ENCODE results near the gene CD109. TPM values are rescaled to one million over a fixed set of nuclear protein-coding genes. Genes with fewer than 3 reads are reported as not detected.
"Not testable (repeated sequence)": the region's sequence is repeated elsewhere in the genome, so short reads cannot be mapped to it uniquely, and the experiment has no call there.

CD109 gene
- total RNA-seq, 1 donor from 2014 or later: 6.3 TPM

DNA sequence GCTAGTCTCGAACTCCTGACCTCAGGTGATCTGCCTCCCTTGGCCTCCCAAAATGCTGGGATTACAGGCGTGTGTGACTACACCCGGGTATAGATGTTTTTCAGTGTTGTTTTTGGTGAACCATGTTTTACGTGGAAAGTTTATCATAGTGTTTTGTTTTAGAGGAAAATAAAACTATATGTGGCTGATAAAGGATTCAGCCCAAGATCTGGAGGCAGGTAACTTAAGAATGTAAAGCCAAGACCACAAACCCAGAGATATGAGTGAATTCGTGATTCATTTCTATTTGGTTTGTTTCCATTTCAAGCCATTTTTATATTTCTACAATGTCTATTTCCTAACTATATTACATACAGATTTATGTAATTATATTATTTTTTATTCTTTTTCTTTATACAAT is 16.2 kb upstream of the CD109 start:
- intact Hi-C loops (cut with DNase I); DNase-seq (ENCODE audit: low spot score): not testable (repeated sequence)

DNA sequence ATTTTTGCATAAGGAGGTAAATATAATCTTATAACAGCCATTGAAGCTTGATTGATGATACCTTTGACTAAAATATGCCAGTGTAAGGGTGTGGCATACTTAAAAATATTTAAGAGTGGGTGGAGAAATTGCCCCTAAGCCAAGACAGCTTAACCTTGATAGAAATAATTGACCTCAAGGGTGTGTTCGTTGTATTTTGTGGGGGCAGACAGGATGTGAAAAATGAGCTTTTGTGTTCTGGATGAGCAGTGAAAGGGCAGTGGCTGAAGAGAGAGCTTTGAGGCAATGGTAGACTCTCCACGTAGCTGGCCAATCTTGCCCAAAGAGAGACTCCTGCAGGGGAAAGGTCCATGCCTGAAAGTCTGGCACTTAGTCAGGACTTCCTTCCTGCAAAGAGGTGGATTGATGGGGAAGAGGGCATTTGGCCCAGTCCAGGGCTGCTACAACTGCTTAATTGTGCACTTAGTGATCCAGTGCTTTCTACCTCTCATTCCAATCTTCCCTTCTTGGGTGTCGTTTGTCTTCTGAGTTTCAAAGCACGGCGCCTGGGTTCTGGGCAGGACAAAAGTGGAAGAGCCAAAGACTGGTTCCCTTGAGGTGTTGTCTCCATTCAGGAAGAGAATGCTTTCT is 15.6 kb upstream of the CD109 start:
- DNase-seq (ENCODE audit: low spot score): no peak
- intact Hi-C loops (cut with DNase I): no loop called here

DNA sequence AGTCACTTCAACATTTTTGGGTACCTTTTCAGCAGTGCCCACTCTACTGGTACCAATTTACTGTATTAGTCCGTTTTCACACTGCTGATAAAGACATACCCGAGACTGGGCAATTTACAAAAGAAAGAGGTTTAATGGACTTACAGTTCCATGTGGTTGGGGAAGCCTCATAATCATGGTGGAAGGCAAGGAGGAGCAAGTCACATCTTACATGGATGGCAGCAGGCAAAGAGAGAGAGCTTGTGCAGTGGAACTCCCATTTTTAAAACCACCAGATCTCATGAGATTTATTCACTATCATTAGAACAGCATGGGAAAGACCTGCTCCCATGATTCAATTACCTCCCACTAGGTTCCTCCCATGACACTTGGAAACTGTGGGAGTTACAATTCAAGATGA is 12.4 kb upstream of the CD109 start:
- intact Hi-C loops (cut with DNase I); DNase-seq (ENCODE audit: low spot score): not testable (repeated sequence)

DNA sequence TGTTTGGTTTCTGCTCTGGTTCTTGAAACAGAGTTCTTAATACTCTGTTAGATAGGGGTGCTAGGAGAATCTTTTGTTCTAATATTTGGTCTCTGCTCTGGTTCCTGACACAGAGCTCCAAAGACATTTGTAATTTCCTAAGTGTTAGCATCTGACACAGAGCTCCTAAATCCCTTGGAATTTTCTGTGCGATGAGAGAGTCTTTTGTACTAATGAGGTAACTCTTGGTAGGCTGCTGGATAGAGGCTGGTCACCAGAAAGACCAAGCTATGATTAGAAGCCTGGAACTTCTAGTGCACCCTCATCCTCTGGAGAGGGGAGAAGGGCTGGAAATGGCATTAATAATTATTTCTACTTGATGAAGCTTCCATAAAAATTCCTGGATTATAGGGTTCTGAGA is 7.7 kb upstream of the CD109 start:
- DNase-seq (ENCODE audit: low spot score): no peak
- intact Hi-C loops (cut with DNase I): no loop called here

DNA sequence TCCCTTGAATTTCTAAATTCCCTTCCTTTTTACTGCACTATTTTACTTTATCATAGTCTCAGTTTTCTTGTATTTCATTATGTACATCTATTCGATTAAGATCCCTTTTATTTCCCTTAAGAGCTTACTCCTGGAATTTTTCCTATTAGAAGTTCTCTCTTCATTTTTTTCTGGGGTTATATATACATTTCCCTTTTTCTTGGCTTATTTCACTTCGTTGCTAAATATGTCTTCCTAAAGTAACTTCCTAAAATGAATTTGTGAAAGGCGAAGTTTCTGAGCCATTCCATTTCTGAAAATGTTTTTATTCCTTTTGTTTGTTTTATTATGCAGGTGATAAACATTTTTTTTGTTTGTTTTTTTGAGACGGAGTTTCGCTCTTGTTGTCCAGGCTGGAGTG is 5.9 kb upstream of the CD109 start:
- intact Hi-C loops (cut with DNase I): no loop called here
- no peak for DNase-seq (ENCODE audit: low spot score)

DNA sequence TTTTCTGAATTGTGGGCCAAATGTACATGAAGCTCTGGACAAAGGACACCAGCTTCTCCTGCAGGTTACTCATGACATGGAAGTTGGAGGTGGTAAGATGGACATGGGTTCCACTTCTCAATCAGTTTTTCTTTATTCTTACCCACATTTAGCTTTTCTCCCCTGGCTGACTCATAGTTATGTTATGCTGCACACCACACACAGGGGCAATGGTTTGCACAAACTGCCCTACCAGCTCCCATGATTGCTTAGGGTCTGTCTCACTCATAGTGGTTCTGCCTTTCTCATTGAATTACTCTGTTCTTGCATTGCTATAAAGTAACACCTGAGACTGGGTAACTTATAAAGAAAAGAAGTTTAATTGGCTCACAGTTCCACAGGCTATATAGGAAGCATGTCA is 4.5 kb upstream of the CD109 start:
- no peak for DNase-seq (ENCODE audit: low spot score)
- intact Hi-C loops (cut with DNase I): no loop called here

DNA sequence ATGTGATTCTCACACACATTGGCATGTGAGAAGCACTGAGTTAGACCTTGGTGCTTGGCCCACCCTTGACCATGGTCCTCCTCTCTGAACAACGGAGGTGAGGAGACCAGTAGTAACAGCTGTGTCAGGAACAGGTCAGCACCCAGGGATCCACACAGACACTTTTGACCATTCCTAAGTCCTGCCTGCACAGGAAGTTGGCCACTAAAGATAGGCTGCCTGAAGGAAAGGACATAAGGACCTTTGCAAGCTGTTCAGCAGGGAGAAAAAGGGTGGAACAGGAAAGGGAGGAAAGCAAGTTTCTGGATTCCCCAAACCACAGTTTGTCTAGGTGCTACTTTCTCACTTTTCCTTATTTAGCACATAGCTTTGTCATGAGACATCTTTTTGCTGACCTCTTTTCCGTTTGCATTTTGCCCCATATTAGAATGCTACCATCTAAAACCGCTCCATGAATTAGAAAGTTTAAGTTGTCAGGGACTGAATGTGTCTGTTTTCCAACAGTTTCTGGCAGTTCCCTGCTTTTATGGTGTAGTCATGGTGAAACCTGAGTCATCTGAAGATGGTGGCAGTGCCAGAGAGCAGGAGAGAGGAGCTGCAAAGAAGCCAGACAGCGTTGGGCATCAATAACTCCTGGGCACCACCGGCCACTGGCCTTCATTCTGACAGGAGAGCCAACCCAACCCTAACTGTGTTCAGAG is 1.1 kb upstream of the CD109 start:
- intact Hi-C loops (cut with DNase I): no loop called here
- DNase-seq (ENCODE audit: low spot score): no peak

DNA sequence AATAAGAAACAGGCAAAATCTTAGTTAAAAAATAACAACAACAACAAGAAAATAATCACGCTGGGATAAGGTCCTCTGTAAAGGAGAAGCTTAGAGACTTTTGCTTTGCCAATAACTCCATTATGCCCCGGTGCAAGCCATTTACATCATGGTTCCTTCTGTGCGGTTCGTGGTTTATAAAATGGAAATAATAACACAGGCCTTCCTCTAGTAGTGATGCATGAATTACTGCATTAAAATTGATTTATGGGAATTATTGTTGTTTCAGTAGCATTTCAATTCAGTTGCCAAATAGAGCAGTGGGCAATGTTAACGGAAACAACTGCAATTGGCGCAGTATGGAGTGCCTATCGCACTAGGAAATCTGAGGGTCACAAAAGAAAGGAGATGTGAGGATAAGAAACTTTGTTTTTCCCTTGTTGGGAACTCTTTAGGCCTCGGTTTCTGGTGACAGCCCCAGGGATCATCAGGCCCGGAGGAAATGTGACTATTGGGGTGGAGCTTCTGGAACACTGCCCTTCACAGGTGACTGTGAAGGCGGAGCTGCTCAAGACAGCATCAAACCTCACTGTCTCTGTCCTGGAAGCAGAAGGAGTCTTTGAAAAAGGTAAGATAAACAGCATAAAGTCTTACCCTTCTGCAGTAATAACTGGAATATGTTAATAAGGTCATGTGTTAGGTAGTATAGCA is 1.1 kb downstream of the CD109 start:
- intact Hi-C loops (cut with DNase I): no loop called here
- DNase-seq (ENCODE audit: low spot score): no peak

DNA sequence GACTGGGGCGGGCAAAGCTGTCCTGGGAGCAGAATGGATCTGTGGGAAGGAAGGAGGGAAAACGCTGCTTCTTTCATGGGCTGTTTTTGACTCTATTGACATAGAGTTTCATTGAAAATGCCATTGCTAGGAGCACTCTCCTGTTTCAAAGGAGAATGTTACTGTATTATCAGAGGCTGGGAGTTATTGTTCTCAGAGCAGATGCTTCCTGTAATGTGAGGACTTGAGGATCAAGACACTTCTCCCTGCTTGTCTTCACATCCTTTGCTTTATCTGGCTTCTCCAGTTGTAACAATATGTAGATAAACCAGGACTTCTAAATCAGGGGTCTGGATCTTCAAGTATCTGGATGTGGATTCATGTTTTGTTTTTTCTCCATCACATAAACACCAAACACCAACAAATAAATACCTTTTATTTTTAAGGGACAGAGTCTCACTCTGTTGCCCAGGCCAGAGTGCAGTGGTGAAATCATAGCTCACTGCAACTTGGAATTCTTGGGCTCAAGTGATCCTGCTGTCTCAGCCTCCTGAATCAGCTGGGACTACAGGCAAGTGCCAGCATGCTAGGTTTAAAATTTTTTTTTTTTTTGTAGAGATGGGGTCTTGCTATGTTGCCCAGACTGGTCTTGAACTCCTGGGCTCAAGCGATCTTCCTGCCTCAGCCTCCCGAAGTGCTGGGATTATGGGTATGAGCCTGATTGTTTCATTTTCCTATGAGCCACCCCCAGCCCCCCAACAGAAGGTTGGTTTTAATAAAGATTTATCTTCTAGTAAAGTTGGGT is 3.9 kb downstream of the CD109 start:
- no peak for DNase-seq (ENCODE audit: low spot score)
- intact Hi-C loops (cut with DNase I): no loop called here

DNA sequence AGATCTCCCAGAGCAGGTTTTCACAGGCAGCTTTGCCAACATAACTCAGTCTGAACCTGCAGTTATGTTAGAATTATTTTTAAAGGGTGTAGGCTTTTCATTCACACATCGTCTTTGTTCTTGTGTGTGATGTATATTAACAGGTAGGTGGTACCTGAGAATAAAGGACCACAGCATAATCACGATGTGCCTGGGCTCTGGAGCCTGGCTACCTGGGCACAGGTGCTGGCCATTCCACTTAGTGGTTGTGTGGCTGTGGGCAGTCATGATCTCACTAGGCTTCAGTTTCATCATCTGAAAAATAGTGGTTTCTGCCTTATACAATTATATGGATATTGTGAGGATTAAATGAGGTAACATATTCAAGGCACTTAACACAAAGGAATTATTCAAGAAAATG is 6.4 kb downstream of the CD109 start:
- intact Hi-C loops (cut with DNase I): no loop called here
- DNase-seq (ENCODE audit: low spot score): no peak

DNA sequence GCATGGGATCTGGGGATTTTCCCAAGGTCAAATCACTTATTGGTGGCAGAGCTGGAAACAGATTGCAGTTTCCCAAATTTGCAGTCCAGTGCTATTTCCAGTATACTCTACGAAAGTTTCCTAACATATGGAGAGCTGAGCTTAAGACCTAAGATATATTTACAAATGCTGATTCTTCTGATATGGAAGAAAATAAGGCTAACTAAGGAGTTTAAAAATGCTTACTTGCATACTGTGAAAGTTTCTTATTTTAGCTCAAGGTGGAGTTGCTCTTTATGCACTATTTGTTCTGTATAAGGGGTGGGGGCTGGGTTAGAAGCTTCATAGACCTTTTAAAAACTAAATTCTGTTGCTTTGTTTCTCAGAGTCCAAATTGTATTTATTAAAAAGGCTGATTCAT is 7.5 kb downstream of the CD109 start:
- no peak for DNase-seq (ENCODE audit: low spot score)

DNA sequence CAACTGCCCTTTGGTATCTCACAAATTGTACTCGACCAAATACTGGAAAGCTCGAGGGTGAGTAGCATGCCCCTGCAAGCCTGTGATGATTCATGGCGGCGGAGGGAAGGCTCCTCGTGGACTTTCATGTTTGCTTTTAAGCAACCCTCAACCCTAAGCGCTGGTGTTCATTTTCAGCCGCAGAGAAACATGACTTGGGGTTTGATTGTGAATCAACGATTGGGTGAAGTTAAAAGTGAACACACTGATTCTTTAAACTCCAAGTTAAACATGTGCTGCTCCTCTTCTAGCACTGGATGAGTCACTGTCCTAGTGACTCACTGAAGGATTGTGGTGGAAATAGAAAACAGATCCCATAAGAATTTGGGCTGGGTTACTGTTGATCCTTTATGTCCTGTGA is 8.3 kb downstream of the CD109 start:
- intact Hi-C loops (cut with DNase I): no loop called here
- no peak for DNase-seq (ENCODE audit: low spot score)

More for the DNA sequence above, 7.5 kb downstream of the CD109 start:
- intact Hi-C loops (cut with DNase I): no loop called here

DNA sequence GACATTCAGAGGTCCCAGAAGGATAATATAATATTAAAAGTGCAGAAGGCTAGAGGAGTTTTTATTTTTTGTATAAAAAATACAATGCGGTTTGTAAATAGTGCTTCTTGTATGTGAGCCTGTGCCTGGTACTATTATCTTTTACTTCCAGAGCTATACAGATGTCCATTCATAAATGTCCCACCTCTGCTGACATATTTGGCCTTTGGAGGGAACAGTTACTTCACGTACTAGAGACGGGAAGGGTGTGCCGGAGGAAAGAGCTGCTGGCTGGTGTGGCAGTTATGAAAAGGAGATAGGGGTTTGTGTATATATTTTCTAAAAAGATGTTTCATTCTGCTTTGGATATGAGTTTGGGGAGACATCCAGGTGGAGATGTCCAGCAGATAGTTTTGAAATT is 8.8 kb downstream of the CD109 start:
- no peak for DNase-seq (ENCODE audit: low spot score)
- intact Hi-C loops (cut with DNase I): no loop called here

DNA sequence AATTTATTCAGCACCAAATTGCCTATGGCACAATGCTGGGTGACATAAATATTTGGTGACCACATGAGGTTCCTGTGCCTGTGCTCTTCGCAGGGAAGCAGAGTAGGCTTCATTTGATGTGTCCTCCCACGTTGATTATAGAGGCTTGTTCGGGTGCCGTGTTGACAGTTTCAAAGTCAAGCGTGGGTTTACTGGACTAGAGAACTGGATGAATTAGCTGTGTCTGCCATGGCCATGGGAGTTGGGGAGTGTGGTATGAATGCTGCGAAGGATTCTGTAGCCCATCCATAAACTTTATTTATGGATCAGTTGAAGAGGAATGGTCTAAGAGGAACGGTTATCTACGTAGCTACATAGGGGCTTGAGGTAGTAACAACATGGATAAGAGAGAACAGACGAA is 11.0 kb downstream of the CD109 start:
- intact Hi-C loops (cut with DNase I): no loop called here
- no peak for DNase-seq (ENCODE audit: low spot score)

DNA sequence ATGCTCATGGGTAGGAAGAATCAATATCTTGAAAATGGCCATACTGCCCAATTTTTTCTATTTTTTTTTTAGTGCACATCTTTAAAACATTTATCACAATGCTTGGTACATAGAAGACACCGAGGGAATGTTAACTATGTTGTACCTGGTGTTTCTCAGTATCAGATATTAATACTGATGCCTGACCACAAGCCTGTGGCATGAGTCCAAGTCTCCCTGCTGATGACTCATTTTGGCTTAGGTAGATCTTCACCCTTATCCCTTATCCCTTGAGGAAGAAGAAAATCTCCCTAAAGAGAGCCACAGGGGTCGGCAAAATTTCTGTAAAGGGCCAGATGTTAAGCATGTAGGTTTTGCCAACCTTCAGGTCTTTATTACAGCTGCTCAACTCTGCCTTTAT is 14.5 kb downstream of the CD109 start:
- DNase-seq (ENCODE audit: low spot score): no peak
- intact Hi-C loops (cut with DNase I): no loop called here

DNA sequence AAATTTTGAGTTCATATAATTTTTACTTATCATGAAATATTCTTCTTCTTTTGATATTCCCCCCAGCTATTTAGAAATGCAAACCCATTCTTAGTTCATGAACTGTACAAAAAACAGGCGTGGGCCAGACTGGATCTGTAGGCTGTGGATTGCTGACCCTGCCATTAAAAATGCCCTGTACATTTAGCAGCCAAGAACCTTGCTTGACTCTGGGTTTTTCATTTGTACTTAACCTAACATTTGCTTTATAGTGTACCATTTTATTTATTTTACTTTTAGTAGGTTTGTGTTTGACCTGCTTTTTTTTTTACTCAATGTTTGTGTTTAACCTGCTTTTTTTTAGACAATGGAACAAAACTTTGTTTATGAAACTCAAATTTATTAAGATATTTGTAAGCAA is 14.9 kb downstream of the CD109 start:
- intact Hi-C loops (cut with DNase I): no loop called here

DNA sequence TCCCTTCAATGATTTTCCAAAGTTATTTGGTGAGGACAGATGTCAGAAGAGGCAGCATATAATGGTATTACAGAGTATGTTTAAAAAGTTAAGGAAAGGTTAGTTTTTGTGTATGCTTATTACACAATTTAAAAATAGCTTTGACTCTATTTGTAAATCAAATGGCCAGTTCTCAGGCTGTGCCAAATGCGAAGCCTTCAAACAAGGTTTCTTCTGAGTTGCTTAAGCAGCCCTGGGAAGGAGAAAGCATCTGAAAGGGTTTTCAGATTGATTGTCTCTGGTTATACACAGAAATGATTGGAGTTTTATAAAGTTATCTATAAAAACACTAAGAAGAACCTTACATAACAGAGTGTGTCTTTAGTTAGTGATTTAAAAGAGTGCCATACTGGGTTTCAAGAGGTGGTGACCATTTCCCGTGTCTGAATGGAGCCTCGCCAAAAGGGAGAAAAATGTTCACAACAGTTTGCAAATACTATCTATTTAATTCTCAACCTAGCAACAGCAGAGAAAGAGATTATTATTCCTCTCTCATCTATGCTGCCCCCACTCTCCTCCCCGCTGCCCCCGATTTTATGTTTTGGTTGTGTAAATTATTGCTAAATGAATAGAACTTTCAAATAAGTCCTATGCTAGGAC is 16.7 kb downstream of the CD109 start:
- DNase-seq (ENCODE audit: low spot score): no peak
- intact Hi-C loops (cut with DNase I): no loop called here

More for the DNA sequence above, 14.9 kb downstream of the CD109 start:
- DNase-seq (ENCODE audit: low spot score): no peak

DNA sequence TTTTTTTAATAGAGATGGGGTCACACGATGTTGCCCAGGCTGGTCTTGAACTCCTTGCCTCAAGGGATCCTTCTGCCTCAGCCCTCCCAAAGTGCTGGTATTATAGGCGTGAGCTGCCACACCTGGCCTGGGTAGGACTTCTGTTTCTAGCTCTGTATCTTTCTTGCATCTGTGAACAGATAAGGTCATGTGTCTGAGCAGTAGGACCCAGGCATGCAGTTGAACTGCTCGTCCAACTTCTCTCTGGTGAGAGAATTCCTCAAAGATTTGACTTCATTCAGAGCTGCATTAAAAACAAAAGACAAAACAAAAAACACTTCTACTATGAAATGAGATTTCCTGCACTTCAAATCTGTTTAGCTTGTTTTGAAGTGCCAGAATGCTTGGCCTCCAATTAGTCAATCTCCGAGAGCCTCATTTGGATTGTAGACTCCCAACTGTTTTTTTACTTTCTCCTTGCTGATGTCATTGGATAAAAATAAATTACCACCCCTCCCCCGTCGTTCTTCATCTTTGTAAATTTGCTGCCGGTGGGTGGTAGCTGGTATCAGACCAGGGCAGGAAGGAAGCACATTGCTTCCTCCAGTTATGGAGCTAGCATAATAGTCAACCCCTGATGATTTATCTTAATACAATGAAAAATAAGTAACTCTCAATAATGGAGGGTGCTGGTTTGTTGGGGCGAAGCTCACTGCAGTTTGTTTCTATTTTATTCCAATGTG is 17.6 kb downstream of the CD109 start:
- intact Hi-C loops (cut with DNase I): no loop called here
- no peak for DNase-seq (ENCODE audit: low spot score)

DNA sequence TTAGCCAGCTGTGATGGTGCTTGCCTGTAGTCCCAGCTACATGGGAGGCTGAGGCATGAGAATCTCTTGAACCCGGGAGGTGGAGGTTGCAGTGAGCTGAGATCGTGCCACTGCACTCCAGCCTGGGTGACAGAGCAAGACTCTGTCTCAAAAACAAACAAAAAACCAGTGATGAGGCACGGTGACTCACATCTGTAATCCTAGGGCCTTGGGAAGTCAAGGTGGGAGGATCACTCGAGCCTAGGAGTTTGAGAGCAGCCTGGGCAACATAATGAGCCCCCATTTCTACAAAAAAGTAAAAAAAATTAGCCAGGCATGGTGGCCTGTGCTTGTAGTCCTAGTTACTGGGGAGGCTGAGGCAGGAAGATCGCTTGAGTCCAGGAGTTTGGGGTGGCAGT is 19.1 kb downstream of the CD109 start:
- DNase-seq (ENCODE audit: low spot score); intact Hi-C loops (cut with DNase I): not testable (repeated sequence)

Measured in cardiac septum (tissue), 1 donor.